ENCODE results near the gene HERC2. TPM values are rescaled to one million over a fixed set of nuclear protein-coding genes. Genes with fewer than 3 reads are reported as not detected.
A peak's percentile ranks its signal among the peaks of the same experiment; 100 is the strongest.

Gene HERC2
- total and polyA plus RNA-seq, 2 of the 8 experiments (the other 6 are each of a cell fraction or from before 2014, with no cell fraction given) = 83.0 to 88.7 TPM

- no peak overlapping the region for H3K56ac ChIP-seq (replicated peaks; ENCODE audit: insufficient read length, low read depth, low read length)
- H3K9ac ChIP-seq (replicated peaks in 1 of 4; ENCODE audit: extremely low read depth in 1 of 4, low read depth in 3 of 4, low read length in 3 of 4) = no peak overlapping the region
- CTCF ChIA-PET (ENCODE audit: partially characterized antibody) = interaction anchor here (1.0 to 2.1 kb wide), 3 partner anchors 12 to 23 kb away, joined by 3 to 15 read pairs (median 3); no protein-coding TSS in a partner anchor
- H3K36me3 ChIP-seq (ENCODE audit: control insufficient read depth in 2 of 4, insufficient read depth in 4 of 4, low read length in 3 of 4) = peaks cover 0 to 6% (median 0%) of the 10 kb centered on the region in 4 experiments; a peak in 1 of 8 replicates
- no peak overlapping the region for H3K27ac ChIP-seq (ENCODE audit: low read depth, low read length)
- H2BK120ac ChIP-seq (replicated peaks; ENCODE audit: low read depth, low read length) = no peak overlapping the region
- H3K27me3 ChIP-seq (replicated peaks in 1 of 4; ENCODE audit: control insufficient read depth in 3 of 4, extremely low read depth in 1 of 4, insufficient read depth in 3 of 4, low read length in 3 of 4) = peaks cover 10 to 61% (median 48%) of the 10 kb centered on the region in 4 experiments
- no peak overlapping the region for H4K91ac ChIP-seq (replicated peaks; ENCODE audit: insufficient read length, low read length)
- H3K23me2 ChIP-seq (ENCODE audit: low read depth, low read length) = peaks cover 43% of the 10 kb centered on the region
- peaks cover 0 to 7% (median 4%) of the 10 kb centered on the region in 4 experiments; a peak in 4 of 7 replicates for H3K4me1 ChIP-seq (replicated peaks in 1 of 4; ENCODE audit: control insufficient read depth in 3 of 4, insufficient read depth in 4 of 4, low read length in 3 of 4)
- H4K5ac ChIP-seq (ENCODE audit: insufficient read length, low read depth, low read length) = no peak overlapping the region
- no peak overlapping the region for H3K18ac ChIP-seq (ENCODE audit: extremely low read depth, low read length)
- H3K79me1 ChIP-seq (ENCODE audit: low read depth, low read length) = no peaks in the 10 kb centered on the region; the same call in none of the 2 replicates
- no peaks in the 10 kb centered on the region for H3K79me2 ChIP-seq (ENCODE audit: control insufficient read depth in 1 of 2, insufficient read depth in 2 of 2, low read length in 2 of 2)
- H4K8ac ChIP-seq (ENCODE audit: extremely low read depth, insufficient read depth, low read length) = no peak overlapping the region
- H3K9me3 ChIP-seq (ENCODE audit: insufficient read depth in 2 of 2, low read depth in 1 of 2, low read length in 1 of 2) = no peaks in the 10 kb centered on the region; a peak in 1 of 4 replicates
- no peak overlapping the region for H3K23ac ChIP-seq (ENCODE audit: insufficient read length)
- POLR2A ChIA-PET (ENCODE audit: partially characterized antibody) = interaction anchor here (0.7 to 1.5 kb wide), 3 partner anchors 8 to 84 kb away, joined by 3 to 4 read pairs (median 3); no protein-coding TSS in a partner anchor
- peak overlapping the region in 1 of 2 experiments; percentile 28; a peak in 1 of 4 replicates for H3K4me2 ChIP-seq (ENCODE audit: insufficient read depth in 1 of 2, low read depth in 2 of 2, low read length in 2 of 2)
- H3K14ac ChIP-seq (ENCODE audit: insufficient read length) = no peak overlapping the region
- peaks cover 0 to 24% of the 10 kb centered on the region in 2 experiments for H4K20me1 ChIP-seq (replicated peaks in 1 of 2; ENCODE audit: control insufficient read depth in 1 of 2, insufficient read depth in 2 of 2, low read length in 2 of 2)
- H2BK5ac ChIP-seq (ENCODE audit: low read depth, low read length) = no peak overlapping the region
- no peak overlapping the region for H3K4me3 ChIP-seq (ENCODE audit: extremely low read depth in 1 of 4, insufficient read depth in 2 of 4, low read depth in 3 of 4, low read length in 4 of 4)
- no peak overlapping the region for H2AFZ ChIP-seq (ENCODE audit: low read length)
- H2BK20ac ChIP-seq (ENCODE audit: low read length) = no peak overlapping the region
- WGBS, 2 experiments (ENCODE audit: extremely low coverage in 1 of 2, insufficient coverage in 1 of 2, insufficient read length in 1 of 2, insufficient replicate concordance in 2 of 2, low coverage in 1 of 2, low lambda C conversion rate in 2 of 2, missing lambda C conversion rate in 1 of 2) = 79% methylated on average over 10 of the region's 10 CpGs; no CpG with 5 or more reads in 1 of the 2 experiments
- H3K4ac ChIP-seq (replicated peaks; ENCODE audit: insufficient read length, low read depth, low read length) = no peak overlapping the region
- TF ChIP-seq SP1 (IDR thresholded peaks at IDR 0.05; ENCODE audit: low read depth, low read length) (no peak), BACH1 (IDR thresholded peaks at IDR 0.05; ENCODE audit: low read length) (no peak), SIX5 (IDR thresholded peaks at IDR 0.05; ENCODE audit: low read depth, low read length) (no peak), SIN3A (conservative IDR thresholded peaks at IDR 0.05 in 1 of 2, IDR thresholded peaks at IDR 0.05 in 1 of 2; ENCODE audit: low read depth in 1 of 2, low read length in 2 of 2) (no peak), JUND (IDR thresholded peaks at IDR 0.05; ENCODE audit: low read length) (no peak), CBX5 (IDR thresholded peaks at IDR 0.05; ENCODE audit: low read depth, low read length) (no peak), GTF2F1 (IDR thresholded peaks at IDR 0.05; ENCODE audit: borderline replicate concordance, low read depth, low read length) (no peak)
- DNase-seq (ENCODE audit: low read depth in 1 of 2, low spot score in 2 of 2) (no peak), FAIRE-seq (no peak)
- no peak overlapping the region for H2AK5ac ChIP-seq (ENCODE audit: low read depth, low read length)
- no peak overlapping the region for H2BK15ac ChIP-seq (ENCODE audit: low read length)
- no peak overlapping the region for H2BK12ac ChIP-seq (ENCODE audit: low read depth, low read length)
These were observed 218.1 kb downstream of the HERC2 start for GRCh38 chr15:28103831-28104230.
